ENCODE data around the gene BANP. TPM values are rescaled to one million over a fixed set of nuclear protein-coding genes. Genes with fewer than 3 reads are reported as not detected.

The BANP gene
- total RNA-seq, 1 donor from 2014 or later: 44.0 TPM

DNA sequence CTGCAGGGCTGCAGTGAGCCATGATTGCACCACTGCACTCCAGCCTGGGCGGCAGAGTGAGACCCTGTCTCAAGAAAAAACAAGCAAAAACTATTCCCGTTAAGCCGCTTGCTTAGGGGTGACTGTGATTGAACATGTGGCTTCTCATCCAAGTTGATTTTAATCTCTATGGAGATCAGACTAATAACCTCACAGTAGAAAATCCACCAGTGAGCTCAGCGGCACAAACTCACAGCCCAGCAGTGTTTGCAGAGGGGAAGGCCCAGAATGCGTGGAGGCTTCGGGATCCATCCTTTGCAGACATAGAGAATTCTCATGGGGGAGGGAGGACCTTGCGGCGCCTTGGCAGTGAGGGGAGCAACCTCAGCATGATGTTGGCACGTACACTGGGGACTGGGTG is 7.4 kb downstream of the BANP start:
- H3K36me3 ChIP-seq: no peaks in the 10 kb centered on the region
- intact Hi-C loops (cut with DNase I): no loop called here
- H3K9me3 ChIP-seq: no peaks in the 10 kb centered on the region
- H3K4me1 ChIP-seq: peaks cover 45% of the 10 kb centered on the region
- H3K4me3 ChIP-seq: no peak overlapping the region
- no peaks in the 10 kb centered on the region for H3K27me3 ChIP-seq
- H3K27ac ChIP-seq: no peak overlapping the region
- DNase-seq (ENCODE audit: extremely low spot score in 2 of 2): no peak
- TF ChIP-seq POLR2A (IDR thresholded peaks at IDR 0.05) (no peak), CTCF (IDR thresholded peaks at IDR 0.05) (no peak), POLR2AphosphoS5 (IDR thresholded peaks at IDR 0.05; ENCODE audit: insufficient read depth in 1 of 2, low read depth in 1 of 2) (no peak)

DNA sequence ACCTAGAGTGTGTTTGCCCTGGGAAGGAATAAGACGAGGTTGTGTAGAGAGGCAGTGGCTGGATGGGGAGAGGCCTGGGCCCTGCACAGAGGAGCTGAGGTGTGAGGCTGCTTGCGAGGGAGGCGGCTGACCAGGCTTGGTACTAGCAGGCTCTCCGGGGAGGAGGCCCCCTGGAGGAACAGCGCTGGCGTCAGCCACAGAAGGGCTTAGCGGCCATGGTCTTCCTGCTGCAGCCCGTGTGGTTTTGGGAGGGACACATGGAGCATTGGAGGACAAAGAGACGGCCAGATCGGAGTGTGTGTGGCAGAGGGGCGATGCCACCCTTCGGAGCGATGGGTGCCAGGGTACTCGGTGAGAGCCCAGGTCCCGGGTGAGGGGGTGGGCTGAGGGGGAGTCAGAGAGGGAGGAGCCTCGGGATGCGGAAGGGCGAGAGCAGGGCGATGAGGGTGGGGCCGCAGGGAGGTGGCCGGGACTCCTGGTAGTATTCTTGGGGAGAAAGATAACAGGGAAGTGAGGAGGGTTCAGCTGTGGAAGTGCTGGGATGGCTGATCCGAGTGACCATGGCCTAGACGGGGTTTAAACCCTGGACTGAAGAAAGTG is 8.3 kb downstream of the BANP start:
- peaks cover 47% of the 10 kb centered on the region for H3K4me1 ChIP-seq
- H3K4me3 ChIP-seq: no peak overlapping the region
- no peaks in the 10 kb centered on the region for H3K9me3 ChIP-seq
- no peaks in the 10 kb centered on the region for H3K36me3 ChIP-seq
- TF ChIP-seq POLR2AphosphoS5 (IDR thresholded peaks at IDR 0.05; ENCODE audit: insufficient read depth in 1 of 2, low read depth in 1 of 2) (no peak), POLR2A (IDR thresholded peaks at IDR 0.05) (no peak), CTCF (IDR thresholded peaks at IDR 0.05) (no peak)
- intact Hi-C loops (cut with DNase I): no loop called here
- no peak overlapping the region for H3K27ac ChIP-seq
- DNase-seq (ENCODE audit: extremely low spot score in 2 of 2): no peak
- no peaks in the 10 kb centered on the region for H3K27me3 ChIP-seq

- Histone ChIP-seq H3K4me3 (no peak overlapping the region), H3K4me1 (peaks cover 45% of the 10 kb centered on the region), H3K27me3 (no peaks in the 10 kb centered on the region), H3K27ac (no peak overlapping the region), H3K36me3 (no peaks in the 10 kb centered on the region), H3K9me3 (no peaks in the 10 kb centered on the region)
- intact Hi-C loops (cut with DNase I): no loop called here
- TF ChIP-seq POLR2A (IDR thresholded peaks at IDR 0.05) (no peak), CTCF (IDR thresholded peaks at IDR 0.05) (no peak), POLR2AphosphoS5 (IDR thresholded peaks at IDR 0.05; ENCODE audit: insufficient read depth in 1 of 2, low read depth in 1 of 2) (no peak)
- no peak for DNase-seq (ENCODE audit: extremely low spot score in 2 of 2)
These were observed 9.1 kb downstream of the BANP start for GRCh38 chr16:87960296-87960695.

DNA sequence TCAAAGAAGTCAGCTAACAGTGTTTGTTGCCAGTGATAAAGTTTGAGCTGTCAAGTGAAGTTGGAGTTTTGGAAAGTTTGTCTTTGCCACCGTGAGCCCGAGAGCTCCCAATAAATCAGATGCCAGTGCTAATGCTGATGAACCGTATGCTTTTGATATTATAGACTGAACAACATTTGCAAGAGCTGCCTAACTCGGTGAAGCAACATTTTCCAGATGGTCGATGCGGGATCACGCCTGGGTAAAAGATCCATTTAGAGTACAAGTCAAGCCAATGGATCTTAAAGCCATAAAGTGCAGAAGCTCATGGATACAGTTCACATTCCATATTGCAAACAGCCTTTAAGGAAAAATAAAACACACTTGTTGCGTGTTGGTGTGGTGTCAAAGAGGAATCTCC is 9.6 kb downstream of the BANP start:
- DNase-seq (ENCODE audit: extremely low spot score in 2 of 2): no peak
- H3K9me3 ChIP-seq: no peaks in the 10 kb centered on the region
- H3K27me3 ChIP-seq: no peaks in the 10 kb centered on the region
- H3K36me3 ChIP-seq: no peaks in the 10 kb centered on the region
- no peak overlapping the region for H3K4me3 ChIP-seq
- intact Hi-C loops (cut with DNase I): no loop called here
- H3K27ac ChIP-seq: no peak overlapping the region
- peaks cover 45% of the 10 kb centered on the region for H3K4me1 ChIP-seq
- TF ChIP-seq POLR2A (IDR thresholded peaks at IDR 0.05) (no peak), POLR2AphosphoS5 (IDR thresholded peaks at IDR 0.05; ENCODE audit: insufficient read depth in 1 of 2, low read depth in 1 of 2) (no peak), CTCF (IDR thresholded peaks at IDR 0.05) (no peak)

DNA sequence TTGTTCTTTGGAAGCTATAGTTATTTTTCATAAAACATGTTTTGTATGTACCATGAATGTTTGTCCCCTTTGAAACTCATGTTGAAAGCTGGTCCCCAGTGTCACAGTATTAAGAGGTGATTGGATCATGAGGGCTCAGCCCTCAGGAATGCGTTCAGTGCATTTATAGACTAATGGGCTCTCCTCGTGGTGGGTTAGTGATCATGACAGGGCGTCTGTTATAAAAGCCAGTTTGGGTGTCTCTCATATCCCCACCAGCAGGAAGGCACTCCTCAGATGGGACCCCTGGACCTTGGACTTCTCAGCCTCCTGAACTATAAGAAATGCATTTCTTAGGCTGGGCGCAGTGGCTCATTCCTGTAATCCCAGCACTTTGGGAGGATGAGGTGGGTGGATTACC is 10.4 kb downstream of the BANP start:
- Histone ChIP-seq H3K9me3 (no peaks in the 10 kb centered on the region), H3K27me3 (no peaks in the 10 kb centered on the region), H3K27ac (no peak overlapping the region), H3K4me1 (peaks cover 45% of the 10 kb centered on the region), H3K4me3 (no peak overlapping the region), H3K36me3 (no peaks in the 10 kb centered on the region)
- intact Hi-C loops (cut with DNase I): no loop called here
- DNase-seq (ENCODE audit: extremely low spot score in 2 of 2): no peak
- TF ChIP-seq POLR2AphosphoS5 (IDR thresholded peaks at IDR 0.05; ENCODE audit: insufficient read depth in 1 of 2, low read depth in 1 of 2) (no peak), CTCF (IDR thresholded peaks at IDR 0.05) (no peak), POLR2A (IDR thresholded peaks at IDR 0.05) (no peak)
